Measurements from ENCODE around the gene SND1. TPM values are rescaled to one million over a fixed set of nuclear protein-coding genes. Genes with fewer than 3 reads are reported as not detected.

SND1 gene
- total RNA-seq, 4 donors from 2014 or later, result 62.0 to 89.4 (median 82.1) TPM

DNA sequence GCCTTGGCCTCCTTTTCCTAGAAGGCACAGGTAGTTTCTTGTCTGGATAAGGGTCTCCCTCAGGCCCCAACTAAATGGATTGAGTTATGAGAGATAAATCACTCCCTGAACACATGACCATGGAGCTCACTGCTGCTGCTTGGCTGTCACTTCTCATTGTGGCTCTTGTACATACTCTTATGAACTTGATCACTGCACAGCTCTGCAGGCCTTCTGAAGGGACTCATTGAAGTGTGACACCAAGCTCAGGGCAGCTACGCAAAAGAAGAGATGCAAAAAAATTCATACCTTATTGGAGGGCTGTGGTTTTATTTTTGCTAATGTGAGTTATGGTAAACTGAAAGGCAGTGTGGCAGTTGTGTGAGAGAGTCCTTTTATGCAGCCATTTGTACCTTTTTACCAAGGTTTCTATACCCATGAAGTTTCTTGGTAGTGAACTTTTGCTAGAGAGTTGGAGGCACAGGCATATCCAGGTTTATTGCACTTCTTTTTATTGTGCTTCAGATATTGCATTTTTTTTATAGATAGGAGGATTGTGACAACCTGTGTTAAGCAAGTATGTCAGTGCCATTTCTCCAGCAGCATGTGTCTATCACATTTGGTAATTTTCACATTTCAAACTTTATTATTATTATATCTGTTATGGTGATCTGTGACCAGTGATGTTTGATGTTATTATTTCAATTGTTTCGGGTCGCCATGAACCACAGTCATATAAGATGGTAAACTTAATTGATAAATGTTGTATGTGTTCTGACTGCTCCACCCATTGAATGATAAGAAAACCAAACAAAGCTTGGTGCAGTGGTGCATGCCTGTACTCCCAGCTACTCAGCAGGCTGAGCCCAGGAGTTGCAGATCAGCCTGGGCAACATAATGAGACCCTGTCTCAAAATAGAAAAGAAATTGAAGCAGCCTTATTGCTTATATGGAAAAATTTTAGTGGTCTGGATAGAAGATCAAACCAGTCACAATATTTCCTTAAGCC, 278.6 kb downstream of the SND1 start:
- intact Hi-C loops (cut with DNase I; ENCODE audit: low total_unique reads), result no loop called here
- no peak overlapping the region for H3K4me3 ChIP-seq (ENCODE audit: low read depth, poor library complexity, severe bottlenecking)
- WGBS, 2 donors, result 96 to 99% methylated on average over 3 of the region's 3 CpGs
- no peak for TF ChIP-seq POLR2A (IDR thresholded peaks at IDR 0.05)
- TF ChIP-seq, protein P1, sequence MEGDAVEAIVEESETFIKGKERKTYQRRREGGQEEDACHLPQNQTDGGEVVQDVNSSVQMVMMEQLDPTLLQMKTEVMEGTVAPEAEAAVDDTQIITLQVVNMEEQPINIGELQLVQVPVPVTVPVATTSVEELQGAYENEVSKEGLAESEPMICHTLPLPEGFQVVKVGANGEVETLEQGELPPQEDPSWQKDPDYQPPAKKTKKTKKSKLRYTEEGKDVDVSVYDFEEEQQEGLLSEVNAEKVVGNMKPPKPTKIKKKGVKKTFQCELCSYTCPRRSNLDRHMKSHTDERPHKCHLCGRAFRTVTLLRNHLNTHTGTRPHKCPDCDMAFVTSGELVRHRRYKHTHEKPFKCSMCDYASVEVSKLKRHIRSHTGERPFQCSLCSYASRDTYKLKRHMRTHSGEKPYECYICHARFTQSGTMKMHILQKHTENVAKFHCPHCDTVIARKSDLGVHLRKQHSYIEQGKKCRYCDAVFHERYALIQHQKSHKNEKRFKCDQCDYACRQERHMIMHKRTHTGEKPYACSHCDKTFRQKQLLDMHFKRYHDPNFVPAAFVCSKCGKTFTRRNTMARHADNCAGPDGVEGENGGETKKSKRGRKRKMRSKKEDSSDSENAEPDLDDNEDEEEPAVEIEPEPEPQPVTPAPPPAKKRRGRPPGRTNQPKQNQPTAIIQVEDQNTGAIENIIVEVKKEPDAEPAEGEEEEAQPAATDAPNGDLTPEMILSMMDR (IDR thresholded peaks at IDR 0.05), result no peak
- no peak for DNase-seq (ENCODE audit: low spot score in 2 of 2)

DNA sequence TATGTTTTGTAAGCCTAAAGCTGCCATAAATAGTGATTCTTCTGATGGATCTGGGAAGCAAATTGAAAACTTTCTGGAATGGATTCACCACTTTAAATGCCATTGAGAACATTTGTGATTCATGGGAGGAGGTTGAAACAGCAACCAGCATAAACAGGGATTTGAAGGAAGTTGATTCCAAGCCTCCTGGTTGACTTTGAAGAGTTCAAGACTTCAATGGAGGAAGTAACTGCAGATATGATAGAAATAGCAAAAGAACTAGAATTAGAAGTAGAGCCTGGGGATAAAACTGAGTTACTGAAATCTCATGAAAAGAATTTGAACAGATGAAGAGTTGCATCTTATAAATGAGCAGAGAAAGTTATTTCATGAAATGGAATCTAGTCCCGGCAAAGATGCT, 280.1 kb downstream of the SND1 start:
- intact Hi-C loops (cut with DNase I; ENCODE audit: low total_unique reads), result no loop called here
- DNase-seq (ENCODE audit: low spot score in 2 of 2), result no peak
- WGBS, 2 donors, result 93 to 97% methylated on average over 1 of the region's 1 CpG
- no peak overlapping the region for H3K4me3 ChIP-seq (ENCODE audit: low read depth, poor library complexity, severe bottlenecking)
- TF ChIP-seq, protein P1 (IDR thresholded peaks at IDR 0.05), result no peak

DNA sequence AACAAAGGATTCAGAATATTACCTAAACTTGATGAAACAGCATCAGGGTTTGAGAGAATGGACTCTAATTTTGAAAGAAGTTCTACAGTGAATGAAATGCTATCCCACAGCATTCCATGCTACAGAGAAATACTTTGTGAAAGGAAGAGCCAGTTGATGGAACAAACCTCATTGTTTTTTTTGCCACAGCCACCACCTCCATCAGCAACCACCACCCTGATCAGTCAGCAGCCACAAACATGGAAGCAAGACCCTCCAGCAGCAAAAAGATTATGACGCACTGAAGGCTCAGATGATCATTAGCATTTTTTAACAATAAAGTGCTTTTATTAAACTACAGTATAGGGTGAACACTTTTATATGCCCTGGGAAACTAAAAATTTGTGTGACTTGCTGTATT, 280.5 kb downstream of the SND1 start:
- intact Hi-C loops (cut with DNase I; ENCODE audit: low total_unique reads), result no loop called here
- no peak overlapping the region for H3K4me3 ChIP-seq (ENCODE audit: low read depth, poor library complexity, severe bottlenecking)
- no peak for DNase-seq (ENCODE audit: low spot score in 2 of 2)
- 0 to 100% methylated on average over 1 of the region's 1 CpG for WGBS, 2 donors
- TF ChIP-seq, protein P1 (IDR thresholded peaks at IDR 0.05), result no peak
- TF ChIP-seq POLR2A (IDR thresholded peaks at IDR 0.05), result no peak

DNA sequence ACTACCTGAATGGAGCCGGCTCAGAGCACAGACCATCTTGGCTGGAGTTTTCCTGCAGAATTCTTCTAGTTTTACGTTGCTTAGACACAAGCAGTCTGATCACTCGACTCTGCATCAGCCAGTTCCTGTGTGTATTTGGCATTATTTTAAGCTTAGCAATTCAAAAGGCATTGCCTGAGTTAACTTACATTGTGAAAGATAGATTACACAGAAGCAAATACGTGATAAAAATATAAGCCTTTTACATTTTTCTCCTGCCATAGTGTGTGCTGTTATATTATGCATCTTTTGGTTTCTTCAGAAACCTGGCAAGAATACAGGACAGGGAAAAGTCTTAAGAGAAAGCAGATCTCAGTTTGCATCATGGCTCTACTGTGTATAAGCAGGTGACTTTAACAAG, 281.2 kb downstream of the SND1 start:
- 90 to 91% methylated on average over 4 of the region's 4 CpGs for WGBS, 2 donors
- intact Hi-C loops (cut with DNase I; ENCODE audit: low total_unique reads), result no loop called here
- no peak for DNase-seq (ENCODE audit: low spot score in 2 of 2)
- TF ChIP-seq POLR2A (IDR thresholded peaks at IDR 0.05), result no peak
- TF ChIP-seq, protein P1 (IDR thresholded peaks at IDR 0.05), result no peak
- H3K4me3 ChIP-seq (ENCODE audit: low read depth, poor library complexity, severe bottlenecking), result no peak overlapping the region

DNA sequence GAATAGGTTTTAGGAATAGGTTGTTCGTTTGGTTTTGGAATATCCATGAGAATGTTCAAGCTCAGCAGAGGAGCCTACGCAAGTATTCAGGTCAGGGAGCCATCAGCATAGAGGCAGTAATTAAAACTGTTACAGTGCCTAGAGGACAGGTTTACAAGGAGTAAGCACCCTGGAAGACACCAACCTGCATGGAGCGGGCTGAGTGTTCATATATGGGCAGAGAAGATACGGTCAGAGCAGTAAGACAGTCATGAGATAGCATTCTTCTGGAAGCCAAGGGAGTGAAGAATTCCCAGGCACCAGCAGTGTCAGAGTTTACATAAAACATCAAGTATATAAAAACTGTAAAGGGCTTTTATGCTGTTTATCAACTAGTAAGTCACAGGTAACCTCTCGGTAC, 282.7 kb downstream of the SND1 start:
- 92 to 97% methylated on average over 5 of the region's 5 CpGs for WGBS, 2 donors
- DNase-seq (ENCODE audit: low spot score in 2 of 2), result no peak
- no peak for TF ChIP-seq POLR2A (IDR thresholded peaks at IDR 0.05)
- TF ChIP-seq, protein P1 (IDR thresholded peaks at IDR 0.05), result no peak
- H3K4me3 ChIP-seq (ENCODE audit: low read depth, poor library complexity, severe bottlenecking), result no peak overlapping the region
- intact Hi-C loops (cut with DNase I; ENCODE audit: low total_unique reads), result no loop called here
